ENCODE measurements around the gene NAB1. TPM values are rescaled to one million over a fixed set of nuclear protein-coding genes. Genes with fewer than 3 reads are reported as not detected.

Gene NAB1
- total RNA-seq, 1 donor from 2014 or later: 38.6 TPM

DNA sequence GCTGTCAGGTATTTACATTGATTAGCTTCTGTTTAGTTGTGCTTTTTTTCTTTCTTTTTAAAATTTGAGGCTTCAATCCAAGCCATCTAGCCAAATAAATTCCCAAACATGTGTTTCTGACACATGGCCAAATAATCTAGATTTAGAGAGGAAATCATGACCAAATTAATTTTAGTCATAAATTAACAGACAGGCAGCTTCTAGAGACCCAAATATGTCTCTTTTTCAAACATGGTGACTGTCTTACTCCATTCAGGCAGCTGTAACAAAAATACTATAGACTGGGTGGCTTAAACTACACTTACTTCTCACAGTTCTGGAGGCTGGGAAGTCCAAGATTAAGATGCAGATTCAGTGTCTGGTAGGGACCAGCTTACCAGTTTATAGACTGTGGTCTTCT is 23.2 kb upstream of the NAB1 start:
- Histone ChIP-seq H3K4me1 (peaks cover 3% of the 10 kb centered on the region), H3K27me3 (no peaks in the 10 kb centered on the region), H3K36me3 (no peaks in the 10 kb centered on the region), H3K27ac (no peak overlapping the region), H3K4me3 (no peak overlapping the region), H3K9me3 (no peaks in the 10 kb centered on the region)
- intact Hi-C loops (cut with DNase I): no loop called here
- ATAC-seq (no peak), DNase-seq (no peak)
- TF ChIP-seq, protein P1, sequence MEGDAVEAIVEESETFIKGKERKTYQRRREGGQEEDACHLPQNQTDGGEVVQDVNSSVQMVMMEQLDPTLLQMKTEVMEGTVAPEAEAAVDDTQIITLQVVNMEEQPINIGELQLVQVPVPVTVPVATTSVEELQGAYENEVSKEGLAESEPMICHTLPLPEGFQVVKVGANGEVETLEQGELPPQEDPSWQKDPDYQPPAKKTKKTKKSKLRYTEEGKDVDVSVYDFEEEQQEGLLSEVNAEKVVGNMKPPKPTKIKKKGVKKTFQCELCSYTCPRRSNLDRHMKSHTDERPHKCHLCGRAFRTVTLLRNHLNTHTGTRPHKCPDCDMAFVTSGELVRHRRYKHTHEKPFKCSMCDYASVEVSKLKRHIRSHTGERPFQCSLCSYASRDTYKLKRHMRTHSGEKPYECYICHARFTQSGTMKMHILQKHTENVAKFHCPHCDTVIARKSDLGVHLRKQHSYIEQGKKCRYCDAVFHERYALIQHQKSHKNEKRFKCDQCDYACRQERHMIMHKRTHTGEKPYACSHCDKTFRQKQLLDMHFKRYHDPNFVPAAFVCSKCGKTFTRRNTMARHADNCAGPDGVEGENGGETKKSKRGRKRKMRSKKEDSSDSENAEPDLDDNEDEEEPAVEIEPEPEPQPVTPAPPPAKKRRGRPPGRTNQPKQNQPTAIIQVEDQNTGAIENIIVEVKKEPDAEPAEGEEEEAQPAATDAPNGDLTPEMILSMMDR (IDR thresholded peaks at IDR 0.05): no peak

GRCh38 chr2:190626641-190627210 is 22.2 kb upstream of the NAB1 start:
- Histone ChIP-seq H3K4me1 (peaks cover 3% of the 10 kb centered on the region), H3K4me3 (no peak overlapping the region), H3K9me3 (no peaks in the 10 kb centered on the region), H3K27ac (no peak overlapping the region), H3K36me3 (no peaks in the 10 kb centered on the region), H3K27me3 (no peaks in the 10 kb centered on the region)
- TF ChIP-seq, protein P1 (IDR thresholded peaks at IDR 0.05): no peak
- intact Hi-C loops (cut with DNase I): no loop called here
- no peak for ATAC-seq
- no peak for DNase-seq

GRCh38 chr2:190627448-190628412 is 21.2 kb upstream of the NAB1 start:
- Histone ChIP-seq H3K36me3 (no peaks in the 10 kb centered on the region), H3K4me3 (peak overlapping the region; percentile 49), H3K27me3 (no peaks in the 10 kb centered on the region), H3K27ac (peak overlapping the region; percentile 34), H3K4me1 (peaks cover 3% of the 10 kb centered on the region), H3K9me3 (no peaks in the 10 kb centered on the region)
- no peak for DNase-seq
- TF ChIP-seq, protein P1 (IDR thresholded peaks at IDR 0.05): no peak
- ATAC-seq: peak; percentile 81
- intact Hi-C loops (cut with DNase I): no loop called here

- intact Hi-C loops (cut with DNase I): no loop called here
- ATAC-seq (no peak), DNase-seq (no peak)
- H3K36me3 ChIP-seq: no peaks in the 10 kb centered on the region
- no peaks in the 10 kb centered on the region for H3K9me3 ChIP-seq
- peaks cover 3% of the 10 kb centered on the region for H3K4me1 ChIP-seq
- H3K4me3 ChIP-seq: no peak overlapping the region
- no peaks in the 10 kb centered on the region for H3K27me3 ChIP-seq
- peak overlapping the region; percentile 34 for H3K27ac ChIP-seq
- TF ChIP-seq, protein P1 (IDR thresholded peaks at IDR 0.05): no peak
Measured at GRCh38 chr2:190628591-190629319, 20.1 kb upstream of the NAB1 start.

- H3K36me3 ChIP-seq: no peaks in the 10 kb centered on the region
- no peaks in the 10 kb centered on the region for H3K27me3 ChIP-seq
- H3K4me1 ChIP-seq: peaks cover 17% of the 10 kb centered on the region
- DNase-seq (no peak), ATAC-seq (no peak)
- H3K4me3 ChIP-seq: no peak overlapping the region
- H3K27ac ChIP-seq: no peak overlapping the region
- TF ChIP-seq, protein P1 (IDR thresholded peaks at IDR 0.05): no peak
- H3K9me3 ChIP-seq: no peaks in the 10 kb centered on the region
- intact Hi-C loops (cut with DNase I): loop anchor here (10.0 kb wide), 1 partner anchor 110 kb away; no protein-coding TSS in a partner anchor
Measured at GRCh38 chr2:190634381-190634780, 14.5 kb upstream of the NAB1 start.

All from upper lobe of right lung (tissue), 1 donor.